BLaER1 (cell line): ENCODE data around the gene PLCL2.

Source experiments
- H3K27ac ChIP-seq: shearing (Covaris generic); formaldehyde crosslinking; 2 replicates; pipeline ENCODE4 v1.8.1; 2022
- H3K27me3 ChIP-seq: shearing (Covaris generic); formaldehyde crosslinking; 2 replicates; pipeline ENCODE4 v1.8.1; 2022
- H3K36me3 ChIP-seq: shearing (Covaris generic); formaldehyde crosslinking; 2 replicates; pipeline ENCODE4 v1.8.1; 2022
- H3K4me1 ChIP-seq: shearing (Covaris generic); formaldehyde crosslinking; 2 replicates; pipeline ENCODE4 v1.8.1; 2022
- H3K4me2 ChIP-seq: shearing (Covaris generic); formaldehyde crosslinking; 2 replicates; pipeline ENCODE4 v1.8.1; 2022
- H3K4me3 ChIP-seq: shearing (Covaris generic); formaldehyde crosslinking; 2 replicates; pipeline ENCODE4 v1.8.1; 2022
- H3K9ac ChIP-seq: shearing (Covaris generic); formaldehyde crosslinking; 2 replicates; pipeline ENCODE4 v1.8.1; 2022
- H3K9me3 ChIP-seq: shearing (Covaris generic); formaldehyde crosslinking; 2 replicates; pipeline ENCODE4 v1.8.1; 2022
- H4K20me1 ChIP-seq: shearing (Covaris generic); formaldehyde crosslinking; 2 replicates; pipeline ENCODE4 v1.8.1; 2022
- Cebpa-rat ChIP-seq: shearing (Covaris generic); IDR thresholded peaks from 2 replicates; pipeline ENCODE4 v1.8.1; 2022

PLCL2 gene

GRCh38 chr3:16911916-16912315 is 27.2 kb downstream of the PLCL2 start:
- H3K4me1 ChIP-seq: peaks cover 26% of the 10 kb centered on the region
- H3K27me3 ChIP-seq: no peaks in the 10 kb centered on the region
- H4K20me1 ChIP-seq: peaks cover 20% of the 10 kb centered on the region
- H3K4me2 ChIP-seq: peak overlapping the region; percentile 23
- no peaks in the 10 kb centered on the region for H3K9me3 ChIP-seq
- H3K27ac ChIP-seq: no peak overlapping the region
- TF ChIP-seq Cebpa-rat: no peak
- H3K4me3 ChIP-seq: no peak overlapping the region
- no peaks in the 10 kb centered on the region for H3K36me3 ChIP-seq
- H3K9ac ChIP-seq: no peak overlapping the region

DNA sequence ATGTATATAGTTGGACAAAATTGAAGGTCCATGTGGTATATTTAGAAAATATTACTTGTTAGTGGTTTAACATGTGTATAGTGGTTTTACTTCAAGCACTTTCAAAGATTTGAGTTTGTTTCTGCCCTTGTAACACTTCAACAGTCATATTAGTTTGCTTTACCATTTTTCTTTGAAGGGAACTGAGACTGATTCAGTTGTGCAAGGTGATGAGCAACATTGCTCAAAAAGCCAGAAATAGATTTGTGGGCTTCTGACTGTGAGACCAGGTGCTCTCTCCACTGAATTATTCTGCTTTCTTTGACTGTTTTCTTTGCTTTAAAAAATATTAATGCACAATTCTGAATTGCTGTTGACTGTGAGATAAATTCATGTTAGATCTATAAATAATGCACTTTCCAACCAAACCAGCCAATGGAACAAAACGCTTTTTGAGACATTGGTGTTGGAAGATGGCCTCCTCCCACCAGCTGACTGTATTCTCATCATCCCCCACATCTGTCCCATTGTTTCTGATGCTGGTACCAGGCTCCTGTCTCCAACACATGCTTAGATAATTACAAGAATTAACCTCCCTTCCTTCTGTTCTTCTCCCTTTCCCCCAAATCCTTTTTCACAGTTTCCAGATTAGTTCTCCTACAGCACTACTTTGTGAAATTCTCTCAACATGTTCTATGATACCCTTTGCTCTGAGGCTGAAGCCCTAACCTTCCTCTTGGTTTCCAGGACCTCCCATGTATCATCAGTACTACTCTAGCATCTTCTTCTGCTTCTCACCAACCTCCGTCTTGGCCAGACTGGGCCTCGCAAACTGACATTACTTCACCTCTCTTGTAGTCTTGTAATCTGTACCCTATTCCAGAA is 27.9 kb downstream of the PLCL2 start:
- Histone ChIP-seq H3K27me3 (no peaks in the 10 kb centered on the region), H3K9me3 (no peaks in the 10 kb centered on the region), H3K27ac (no peak overlapping the region), H3K4me3 (no peak overlapping the region), H3K9ac (no peak overlapping the region), H4K20me1 (peaks cover 27% of the 10 kb centered on the region), H3K4me1 (peaks cover 27% of the 10 kb centered on the region), H3K36me3 (no peaks in the 10 kb centered on the region), H3K4me2 (peak overlapping the region; percentile 23)
- no peak for TF ChIP-seq Cebpa-rat

GRCh38 chr3:16913264-16913580 is 28.5 kb downstream of the PLCL2 start:
- H3K27me3 ChIP-seq: no peaks in the 10 kb centered on the region
- H3K9me3 ChIP-seq: no peaks in the 10 kb centered on the region
- no peak overlapping the region for H3K4me2 ChIP-seq
- no peak for TF ChIP-seq Cebpa-rat
- no peaks in the 10 kb centered on the region for H3K36me3 ChIP-seq
- no peak overlapping the region for H3K4me3 ChIP-seq
- peaks cover 27% of the 10 kb centered on the region for H3K4me1 ChIP-seq
- no peak overlapping the region for H3K9ac ChIP-seq
- no peak overlapping the region for H3K27ac ChIP-seq
- peaks cover 31% of the 10 kb centered on the region for H4K20me1 ChIP-seq

DNA sequence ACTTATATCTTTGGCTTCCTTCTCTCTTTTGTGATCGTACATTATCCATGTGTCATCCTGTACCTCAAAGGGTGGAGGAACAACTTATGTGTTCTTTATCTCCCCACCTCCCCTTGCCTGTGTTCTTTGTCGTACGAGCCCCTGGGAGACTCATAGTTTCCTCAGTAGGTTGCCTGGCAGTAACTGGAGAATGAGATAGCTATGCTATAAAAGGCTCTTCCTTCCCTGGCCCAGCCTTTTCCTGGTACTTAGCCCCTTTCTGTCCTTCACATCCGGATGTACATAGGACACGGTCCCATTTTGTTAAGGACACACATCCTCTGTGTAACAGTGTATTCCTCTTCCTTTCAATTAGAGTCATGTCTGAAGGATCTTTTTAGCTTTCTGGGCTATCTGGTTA is 32.1 kb downstream of the PLCL2 start:
- Histone ChIP-seq H3K4me1 (peaks cover 26% of the 10 kb centered on the region), H3K36me3 (no peaks in the 10 kb centered on the region), H4K20me1 (peaks cover 43% of the 10 kb centered on the region), H3K9me3 (no peaks in the 10 kb centered on the region), H3K27ac (no peak overlapping the region), H3K9ac (no peak overlapping the region), H3K27me3 (no peaks in the 10 kb centered on the region), H3K4me3 (no peak overlapping the region), H3K4me2 (no peak overlapping the region)
- no peak for TF ChIP-seq Cebpa-rat

- Histone ChIP-seq H3K9me3 (no peaks in the 10 kb centered on the region), H3K4me2 (no peak overlapping the region), H3K4me1 (peaks cover 20% of the 10 kb centered on the region), H3K9ac (no peak overlapping the region), H3K4me3 (no peak overlapping the region), H3K36me3 (no peaks in the 10 kb centered on the region), H3K27me3 (no peaks in the 10 kb centered on the region), H4K20me1 (peaks cover 43% of the 10 kb centered on the region), H3K27ac (no peak overlapping the region)
- TF ChIP-seq Cebpa-rat: no peak
Measured at GRCh38 chr3:16917256-16917935, 32.6 kb downstream of the PLCL2 start.

DNA sequence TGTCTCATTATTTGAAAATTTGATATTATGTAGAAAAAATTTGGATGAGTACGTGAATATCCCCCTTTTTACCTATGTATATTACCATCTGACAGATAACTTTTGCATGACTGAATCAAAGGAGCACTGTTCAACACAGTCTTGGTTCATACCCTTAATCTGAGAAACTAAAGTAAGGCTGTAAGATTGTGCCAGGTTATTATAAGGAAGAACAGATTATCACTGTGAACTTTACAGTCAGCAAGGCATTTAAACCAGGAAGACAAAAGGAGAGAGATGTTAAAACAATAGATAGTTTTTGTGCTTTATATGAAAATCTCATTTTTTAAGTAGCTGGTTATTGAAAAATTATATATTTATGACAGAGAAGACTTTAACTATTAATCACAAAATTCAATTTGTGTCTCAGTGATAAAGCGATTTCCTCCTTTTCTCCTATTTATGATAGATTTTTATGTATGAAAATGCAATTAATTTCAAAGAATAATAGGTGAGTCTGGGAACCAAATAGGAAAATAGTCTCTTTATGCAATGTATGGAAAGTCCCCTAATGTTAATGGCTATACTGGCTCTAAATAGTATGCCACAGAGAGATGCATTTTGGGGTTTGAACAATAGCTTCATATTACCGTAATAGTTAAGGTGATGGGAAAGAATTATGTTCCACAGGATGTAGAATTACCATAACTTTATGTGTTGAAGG is 33.4 kb downstream of the PLCL2 start:
- peaks cover 13% of the 10 kb centered on the region; the same call in 1 of the 2 replicates for H3K4me1 ChIP-seq
- H3K4me3 ChIP-seq: no peak overlapping the region
- H3K27me3 ChIP-seq: no peaks in the 10 kb centered on the region
- peaks cover 3% of the 10 kb centered on the region; the same call in 1 of the 2 replicates for H3K9me3 ChIP-seq
- H3K4me2 ChIP-seq: no peak overlapping the region
- no peaks in the 10 kb centered on the region for H3K36me3 ChIP-seq
- no peak overlapping the region for H3K27ac ChIP-seq
- H3K9ac ChIP-seq: no peak overlapping the region
- peaks cover 43% of the 10 kb centered on the region for H4K20me1 ChIP-seq
- no peak for TF ChIP-seq Cebpa-rat

DNA sequence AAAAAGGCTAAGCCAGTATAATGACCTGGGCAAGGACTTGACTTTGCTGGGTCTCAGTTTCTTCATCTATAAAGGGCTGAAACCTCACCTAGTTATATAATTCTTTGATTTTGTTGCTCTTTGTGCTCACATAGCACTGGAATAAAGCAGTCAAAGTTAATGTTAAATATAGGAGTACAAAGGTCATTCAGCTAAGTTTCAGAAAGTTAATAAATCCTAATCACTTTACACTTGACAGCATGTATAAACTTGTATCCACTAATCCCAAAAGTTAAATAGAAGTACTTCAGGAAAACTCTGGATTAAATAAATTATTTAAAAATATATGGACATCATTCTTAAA is 33.9 kb downstream of the PLCL2 start:
- Histone ChIP-seq H3K4me2 (no peak overlapping the region), H3K4me1 (peaks cover 13% of the 10 kb centered on the region; the same call in 1 of the 2 replicates), H3K27ac (no peak overlapping the region), H3K4me3 (no peak overlapping the region), H3K36me3 (no peaks in the 10 kb centered on the region), H3K9me3 (peaks cover 8% of the 10 kb centered on the region), H4K20me1 (peaks cover 43% of the 10 kb centered on the region), H3K27me3 (no peaks in the 10 kb centered on the region), H3K9ac (no peak overlapping the region)
- no peak for TF ChIP-seq Cebpa-rat

GRCh38 chr3:16923112-16923511 is 38.4 kb downstream of the PLCL2 start:
- H3K4me2 ChIP-seq: no peak overlapping the region
- H3K27ac ChIP-seq: no peak overlapping the region
- H3K9me3 ChIP-seq: peaks cover 22% of the 10 kb centered on the region
- H4K20me1 ChIP-seq: peaks cover 24% of the 10 kb centered on the region; the same call in 1 of the 2 replicates
- H3K27me3 ChIP-seq: no peaks in the 10 kb centered on the region
- 0 out of 2 replicates have a peak, but pooled peaks cover 4% of the 10 kb centered on the region for H3K4me1 ChIP-seq
- no peak overlapping the region for H3K4me3 ChIP-seq
- TF ChIP-seq Cebpa-rat: no peak
- no peaks in the 10 kb centered on the region for H3K36me3 ChIP-seq
- H3K9ac ChIP-seq: no peak overlapping the region

DNA sequence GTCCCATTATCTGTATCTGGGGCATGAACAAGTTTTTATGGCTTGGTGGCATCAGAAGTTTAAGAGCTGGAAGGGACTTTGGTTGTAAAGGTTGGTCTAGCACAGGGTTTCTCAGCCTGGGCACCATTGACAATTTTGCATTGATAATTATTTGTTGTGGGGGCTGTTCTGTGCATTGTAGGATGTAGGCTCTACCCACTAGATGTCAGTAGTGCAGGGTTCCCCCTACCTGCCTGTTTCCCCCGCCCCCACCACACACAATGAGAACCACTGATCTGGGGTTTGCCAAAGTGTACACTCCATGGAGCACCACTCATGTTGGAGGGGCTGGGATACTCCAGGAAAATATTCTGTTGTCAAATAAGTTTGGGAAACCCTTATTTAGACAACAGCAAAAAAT is 42.7 kb downstream of the PLCL2 start:
- Histone ChIP-seq H3K27me3 (no peaks in the 10 kb centered on the region), H3K4me1 (no peaks in the 10 kb centered on the region; the same call in 1 of the 2 replicates), H3K9ac (no peak overlapping the region), H3K27ac (no peak overlapping the region), H3K4me3 (no peak overlapping the region), H3K36me3 (peaks cover 4% of the 10 kb centered on the region; the same call in 1 of the 2 replicates), H3K9me3 (peaks cover 27% of the 10 kb centered on the region), H4K20me1 (peaks cover 38% of the 10 kb centered on the region), H3K4me2 (no peak overlapping the region)
- no peak for TF ChIP-seq Cebpa-rat
